SW480 (cell line): Measurements from ENCODE around the gene GRID2IP.

Source experiments
- DNase-seq: peaks from one replicate; pipeline ENCODE4 v3.0.0-alpha.2; 2016; ENCODE audit warnings: low spot score

GRID2IP gene

DNA sequence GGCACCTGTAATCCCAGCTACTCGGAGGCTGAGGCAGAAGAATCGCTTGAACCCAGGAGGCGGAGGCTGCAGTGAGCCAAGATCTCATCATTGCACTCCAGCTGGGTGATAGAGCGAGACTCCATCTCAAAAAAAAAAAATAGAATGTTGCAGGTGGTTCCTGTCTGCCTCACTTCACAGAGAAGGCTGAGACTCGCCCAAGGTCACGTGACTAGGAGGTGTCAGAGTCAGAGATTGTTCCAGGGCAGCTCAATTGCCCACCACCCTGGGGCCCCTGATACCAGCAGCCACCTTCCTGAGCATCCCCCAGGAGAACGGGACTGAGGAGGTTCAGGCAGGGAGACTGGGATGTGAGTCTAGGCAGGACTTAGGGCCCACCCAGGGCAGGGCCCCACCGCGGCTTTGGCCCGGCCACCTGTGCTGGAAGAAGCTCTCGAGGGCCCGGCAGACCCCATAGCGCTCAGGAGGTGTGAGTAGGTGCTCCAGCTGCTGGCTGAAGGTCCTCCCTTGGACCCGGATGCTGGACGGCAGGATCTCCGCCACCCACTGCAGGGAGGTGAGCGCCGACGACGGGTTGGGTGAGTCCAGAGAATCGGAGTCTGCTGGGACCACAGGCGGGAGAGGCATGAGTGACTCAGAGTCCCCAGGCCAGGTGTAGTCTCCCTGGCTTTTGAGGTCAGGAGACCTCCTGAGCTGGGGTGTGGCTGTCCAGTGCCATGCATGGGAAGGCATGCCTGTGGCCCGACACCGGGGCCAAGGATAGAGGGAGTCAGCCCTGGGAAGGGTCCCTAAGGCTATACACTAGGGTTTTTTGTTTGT, 30.9 kb downstream of the GRID2IP start:
- DNase-seq = peak; percentile 50

DNA sequence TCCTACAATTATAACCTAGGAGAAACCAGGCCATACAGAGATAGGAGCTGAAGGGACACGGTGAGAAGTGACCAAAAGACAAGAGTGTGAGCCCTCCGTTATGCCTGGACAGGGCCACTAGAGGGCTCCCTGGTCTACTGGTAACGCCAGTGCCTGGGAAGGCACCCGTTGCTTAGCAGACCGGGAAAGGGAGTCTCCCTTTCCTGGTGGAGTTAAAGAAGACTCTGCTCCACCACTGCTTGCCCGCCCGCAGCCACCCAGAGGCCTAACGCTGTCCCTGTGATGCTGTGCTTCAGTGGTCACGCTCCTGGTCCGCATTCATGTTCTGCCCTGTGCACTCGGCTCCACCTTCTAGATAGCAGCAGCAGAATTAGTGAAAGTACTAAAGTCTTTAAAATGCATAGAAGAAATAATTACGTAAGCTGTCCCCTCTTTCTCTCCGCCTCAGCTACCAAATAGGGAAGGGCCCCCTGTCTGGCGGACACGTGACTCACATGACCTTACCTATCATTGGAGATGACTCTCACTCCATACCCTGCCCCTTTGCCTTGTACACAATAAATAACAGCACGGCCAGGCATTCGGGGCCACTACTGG, 34.8 kb downstream of the GRID2IP start:
- peak; percentile 88 for DNase-seq

DNA sequence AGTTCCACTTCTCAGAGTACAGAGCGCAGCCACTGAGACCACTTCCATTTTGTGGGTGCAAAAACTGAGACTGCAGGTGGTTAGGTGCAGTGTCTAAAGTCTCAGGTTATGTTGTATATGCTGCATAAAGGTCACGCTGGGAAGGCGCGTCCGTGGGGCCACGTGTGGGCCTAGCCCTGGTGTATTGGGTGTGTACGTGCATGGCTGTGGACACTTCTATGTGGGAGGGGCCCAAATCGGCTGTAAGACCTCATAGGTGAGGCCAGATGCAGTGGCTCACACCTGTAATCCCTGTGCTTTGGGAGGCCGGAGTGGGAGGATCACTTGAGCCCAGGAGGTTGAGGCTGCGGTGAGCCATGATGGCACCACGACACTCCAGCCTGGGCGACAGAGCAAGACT, 37.7 kb downstream of the GRID2IP start:
- DNase-seq = no peak

DNA sequence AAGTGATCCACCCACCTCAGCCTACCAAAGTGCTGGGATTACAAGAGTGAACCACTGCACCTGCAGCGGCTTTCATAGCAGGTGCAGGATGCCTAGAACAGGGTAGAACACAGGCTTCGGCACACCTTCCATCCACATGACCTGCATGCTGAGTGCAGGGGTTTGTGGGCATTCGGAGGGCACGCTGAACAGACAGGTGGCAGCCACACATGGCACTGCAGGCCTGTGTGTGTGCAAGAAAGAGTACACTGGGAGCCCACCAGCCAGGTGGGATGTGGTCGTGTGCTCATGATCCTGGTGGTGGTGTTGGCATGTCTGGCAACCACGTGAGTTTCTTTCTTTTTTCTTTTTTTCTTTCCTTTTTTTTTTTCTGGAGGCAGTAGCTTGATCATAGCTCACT, 38.4 kb downstream of the GRID2IP start:
- DNase-seq = no peak

DNA sequence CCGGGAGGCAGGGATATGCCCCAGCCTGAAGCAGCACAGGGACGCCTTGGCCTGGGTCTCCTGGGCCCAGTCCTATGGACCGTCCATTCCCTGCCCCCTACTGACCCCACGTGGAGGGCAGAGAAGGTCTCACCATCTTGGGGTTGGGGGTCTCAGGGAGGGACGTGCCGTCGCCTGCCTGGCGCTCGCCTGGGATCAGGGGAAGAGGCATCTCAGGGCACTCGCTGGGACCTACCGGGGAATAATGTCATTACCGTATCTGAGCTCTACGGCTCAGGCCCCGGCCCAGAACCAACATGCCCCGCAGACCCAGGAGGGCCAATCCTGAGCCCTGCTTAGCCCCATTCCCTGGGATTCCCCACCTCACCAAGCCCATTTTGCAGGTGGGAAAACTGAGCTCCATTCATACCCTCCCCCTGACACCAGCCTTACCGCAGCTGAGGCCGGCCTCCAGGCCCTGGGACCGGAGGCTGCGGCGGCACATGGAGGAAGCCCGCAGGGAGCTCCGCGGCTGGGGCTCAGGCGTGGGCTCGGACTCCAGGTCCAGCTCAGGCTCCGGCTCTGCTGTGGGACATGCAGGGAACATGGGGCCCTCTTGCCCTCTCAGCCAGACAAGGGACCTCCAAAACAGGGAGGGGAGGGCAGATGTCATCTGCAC, 40.7 kb downstream of the GRID2IP start:
- DNase-seq = no peak

DNA sequence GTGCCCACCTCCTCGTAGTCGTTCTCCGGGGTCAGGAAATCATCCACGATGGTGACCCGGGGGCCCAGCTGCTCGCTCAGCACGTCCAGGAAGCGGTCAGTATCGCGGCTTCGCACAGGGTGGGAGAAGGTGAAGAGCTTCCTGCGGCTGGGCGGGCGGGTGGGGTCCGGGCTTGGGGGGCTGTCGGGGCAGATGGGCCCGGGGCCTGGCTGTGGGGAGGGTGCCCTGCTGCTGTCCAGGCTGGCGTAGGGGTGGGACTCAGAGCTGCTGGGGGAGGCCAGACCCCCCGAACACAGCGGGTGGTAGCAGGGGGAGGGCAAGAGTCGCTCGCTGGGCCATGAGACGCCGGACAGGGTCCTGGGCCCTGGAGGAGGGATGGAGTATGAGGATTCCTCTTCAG, 42.3 kb downstream of the GRID2IP start:
- DNase-seq = no peak

DNA sequence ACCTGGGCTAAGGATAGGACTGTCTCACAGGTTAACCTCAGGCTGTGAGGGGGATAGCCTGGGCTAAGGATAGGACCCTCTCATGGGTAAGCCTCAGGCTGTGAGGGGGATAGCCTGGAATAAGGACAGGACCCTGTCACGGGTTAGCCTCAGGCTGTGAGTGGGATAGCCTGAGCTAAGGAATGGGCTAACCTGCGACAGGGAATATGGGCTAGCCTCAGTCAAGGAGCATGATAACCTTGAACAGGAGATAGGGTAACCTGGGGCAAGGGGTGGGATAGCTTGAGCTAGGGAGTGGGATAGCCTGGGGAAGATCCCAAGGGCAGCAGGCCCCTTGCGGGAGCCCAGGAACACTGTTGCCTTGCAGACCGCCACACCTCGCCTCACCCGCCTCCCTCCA, 42.7 kb downstream of the GRID2IP start:
- no peak for DNase-seq

DNA sequence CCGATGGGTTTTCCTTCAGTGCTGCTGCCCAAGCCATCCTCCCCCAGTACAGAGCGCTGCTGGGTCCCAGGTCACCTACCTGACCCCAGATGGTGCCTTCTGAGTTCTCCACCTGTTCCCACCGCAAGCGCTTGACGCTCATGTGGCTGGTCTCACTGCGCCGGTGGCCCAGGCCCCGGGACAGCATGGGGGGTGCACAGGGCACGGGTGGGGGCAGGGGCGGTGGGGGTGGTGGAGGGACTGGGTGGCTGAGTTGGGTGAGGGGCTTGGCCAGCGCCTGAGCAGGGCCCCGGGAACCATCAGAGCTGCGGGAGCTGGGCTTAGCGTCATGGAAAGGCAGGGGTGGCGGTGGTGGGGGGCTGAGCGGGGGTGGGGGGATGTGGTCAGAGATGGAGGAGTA, 43.4 kb downstream of the GRID2IP start:
- DNase-seq = no peak

DNA sequence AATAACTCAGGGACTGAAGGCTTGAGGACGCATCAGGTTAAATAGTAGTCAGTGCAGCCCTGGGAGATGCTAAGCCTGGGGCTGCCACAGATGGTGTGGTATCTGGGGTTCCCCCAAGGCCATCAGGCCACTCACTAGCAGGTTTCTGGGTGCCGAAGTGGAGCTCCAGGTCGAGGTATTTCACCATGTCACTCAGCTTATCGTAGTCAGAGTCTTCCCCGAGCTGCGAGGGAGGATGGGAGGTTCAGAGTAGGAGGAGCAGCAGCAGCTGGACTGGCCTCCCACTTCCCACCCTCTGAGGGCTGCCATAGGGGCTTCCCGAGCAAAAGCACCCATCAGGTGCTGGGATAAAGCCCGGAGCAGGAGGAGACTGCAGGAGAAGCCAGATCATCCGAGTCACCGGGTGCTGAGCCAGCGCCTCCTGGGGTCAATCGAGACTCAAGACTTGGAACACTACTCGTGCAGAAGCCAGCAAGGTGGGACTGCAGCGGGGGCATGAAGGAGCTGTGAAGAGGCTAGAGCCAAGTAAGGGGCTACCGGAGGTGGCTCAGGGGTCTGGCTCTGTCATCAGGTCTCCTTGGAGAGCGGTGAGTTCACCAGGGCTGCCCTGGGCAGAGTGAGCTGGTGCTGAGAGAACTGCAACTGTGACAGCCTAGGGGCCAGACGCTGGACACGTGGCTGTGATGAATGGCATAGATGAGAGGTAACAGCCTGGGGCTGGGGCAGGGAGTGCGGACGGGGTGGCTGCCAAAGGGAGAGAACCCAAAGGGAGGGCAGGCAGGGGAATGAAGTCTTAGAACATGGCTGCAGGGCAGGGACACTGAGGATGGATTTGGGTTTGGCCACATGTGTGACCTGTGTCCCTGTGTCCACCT, 45.3 kb downstream of the GRID2IP start:
- DNase-seq = no peak

DNA sequence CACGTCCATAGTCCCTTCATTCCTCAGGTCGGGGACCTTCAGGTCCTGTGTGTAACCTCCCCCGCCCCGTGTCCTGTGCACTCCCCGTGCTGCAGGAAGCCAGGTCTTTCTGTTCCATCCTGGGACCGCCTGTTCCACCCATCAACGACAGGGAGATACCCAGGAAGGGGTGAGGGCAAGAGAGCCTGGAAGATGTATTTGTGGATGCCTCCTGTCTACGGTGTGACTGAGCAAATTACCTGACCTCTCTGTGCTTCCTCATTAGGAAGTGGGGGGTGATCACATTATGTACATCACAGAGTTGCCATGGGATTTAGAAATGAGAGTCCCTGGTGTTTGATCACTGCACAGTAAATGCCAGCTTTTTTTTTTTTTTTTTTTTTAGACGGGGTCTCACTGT, 46.3 kb downstream of the GRID2IP start:
- no peak for DNase-seq

DNA sequence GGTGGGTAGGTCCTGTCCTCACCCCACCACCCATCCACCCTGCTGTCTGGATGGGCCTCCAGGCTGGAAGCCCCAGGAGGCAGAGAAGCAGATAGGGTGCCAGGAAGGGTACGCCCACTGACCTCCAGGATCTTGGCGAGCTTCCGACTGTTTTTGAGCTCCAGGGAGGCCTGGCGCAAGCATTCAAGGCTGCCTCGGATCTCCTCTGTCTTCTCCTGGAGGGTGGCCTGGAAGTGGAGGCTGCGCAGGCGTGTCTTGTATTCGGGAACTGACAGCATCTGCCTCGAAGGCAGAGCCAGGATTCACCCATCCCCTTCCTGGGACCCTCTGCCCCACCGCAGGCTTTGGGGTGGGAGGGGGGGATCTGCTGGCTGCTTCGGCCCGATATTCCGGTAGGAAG, 48.4 kb downstream of the GRID2IP start:
- DNase-seq = no peak

DNA sequence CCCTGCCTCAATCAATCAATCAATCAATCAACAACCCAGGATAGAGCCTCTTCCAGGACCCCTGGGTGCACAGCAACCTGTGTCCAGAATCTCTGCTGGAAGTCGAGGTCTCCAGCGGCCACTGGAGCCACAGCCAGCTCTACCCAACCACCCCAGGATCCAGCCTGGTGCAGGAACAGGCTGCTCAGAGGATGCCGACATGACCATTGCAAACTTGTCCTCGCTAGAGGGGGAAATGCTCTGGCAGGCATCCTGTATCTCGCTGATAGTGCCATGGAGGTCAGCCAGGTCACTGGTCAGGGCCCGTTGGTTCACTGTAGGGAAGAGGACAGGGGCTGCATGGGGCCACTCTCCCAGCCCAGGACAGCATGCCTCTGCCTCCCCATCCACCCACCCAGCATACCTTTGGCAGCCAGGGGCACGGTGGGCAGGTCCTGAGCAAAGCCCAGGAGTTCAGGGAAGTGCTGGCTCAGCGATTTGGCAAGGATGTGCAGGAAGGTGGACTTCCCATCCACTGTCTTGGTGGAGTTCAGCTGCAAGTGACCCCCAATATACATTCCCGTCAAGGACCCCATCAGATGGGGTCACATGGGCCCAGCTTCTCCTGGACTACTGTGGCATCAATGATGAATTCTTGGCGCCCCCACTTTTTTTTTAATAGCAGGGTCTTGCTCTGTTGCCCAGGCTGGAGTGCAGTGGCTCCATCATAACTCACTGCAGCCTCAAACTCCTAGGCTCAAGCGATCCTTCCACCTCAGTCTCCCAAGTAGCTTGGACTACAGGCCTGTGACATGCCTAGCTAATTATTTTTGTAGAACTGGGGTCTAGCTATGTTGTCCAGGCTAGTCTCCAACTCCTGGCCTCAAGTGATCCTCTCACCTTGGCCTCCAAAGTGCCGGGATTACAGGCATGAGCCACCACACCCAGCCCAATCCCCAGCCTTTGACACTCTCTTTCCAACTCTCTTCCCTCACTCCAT, 49.4 kb downstream of the GRID2IP start:
- no peak for DNase-seq

DNA sequence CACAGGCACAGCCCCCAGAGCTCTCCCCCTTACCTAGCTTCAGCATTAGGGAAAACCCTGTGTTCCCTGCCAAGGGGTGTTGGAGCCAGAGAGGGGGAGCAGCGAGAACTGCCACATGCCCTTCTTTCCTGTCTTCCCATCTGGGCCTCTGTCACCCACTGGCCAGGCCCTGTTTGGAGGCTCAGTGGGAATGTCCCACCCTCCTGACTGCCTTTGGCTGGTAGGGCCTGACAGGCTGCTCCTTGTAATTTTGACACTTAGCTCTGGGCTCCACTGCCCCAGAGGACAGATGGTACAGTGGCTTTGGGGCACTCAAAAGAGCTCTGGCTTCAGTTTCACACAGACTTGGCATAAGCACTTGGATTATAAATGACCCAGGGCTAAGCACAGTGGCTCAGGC, 50.6 kb downstream of the GRID2IP start:
- no peak for DNase-seq

DNA sequence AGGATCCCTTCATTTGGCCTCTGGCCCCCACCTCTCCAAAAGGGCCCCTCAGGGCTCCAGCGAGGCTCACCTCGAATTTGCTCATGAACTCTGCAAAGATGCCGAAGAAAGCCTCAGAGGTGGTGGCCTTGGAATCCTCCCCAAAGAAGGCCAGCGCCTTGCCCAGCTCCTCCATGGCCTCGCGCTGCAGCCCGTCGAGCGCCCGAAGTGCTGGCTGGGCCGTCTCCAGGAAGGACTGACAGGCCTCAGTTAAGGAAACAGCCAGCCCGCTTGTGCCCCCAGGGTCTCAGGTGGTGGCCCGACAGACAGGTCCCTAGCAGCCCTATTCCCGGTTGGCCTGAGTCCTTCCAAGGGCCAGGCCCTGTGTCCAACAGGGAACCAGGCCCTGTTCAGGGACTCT, 53.3 kb downstream of the GRID2IP start:
- no peak for DNase-seq

DNA sequence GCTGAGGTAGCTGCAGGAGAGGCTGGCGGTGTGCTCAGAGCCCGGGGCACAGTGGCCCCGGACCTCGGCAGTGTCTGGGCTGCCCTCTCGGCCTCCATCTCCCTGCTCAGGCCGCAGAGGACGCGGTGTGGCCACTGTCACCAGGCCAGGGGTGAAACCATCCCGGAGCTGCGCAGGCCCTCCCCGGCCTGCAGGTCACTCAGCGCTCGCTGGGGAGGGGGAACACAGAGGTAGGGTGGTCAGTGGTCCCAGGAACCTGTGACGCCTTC, 53.7 kb downstream of the GRID2IP start:
- DNase-seq = no peak

DNA sequence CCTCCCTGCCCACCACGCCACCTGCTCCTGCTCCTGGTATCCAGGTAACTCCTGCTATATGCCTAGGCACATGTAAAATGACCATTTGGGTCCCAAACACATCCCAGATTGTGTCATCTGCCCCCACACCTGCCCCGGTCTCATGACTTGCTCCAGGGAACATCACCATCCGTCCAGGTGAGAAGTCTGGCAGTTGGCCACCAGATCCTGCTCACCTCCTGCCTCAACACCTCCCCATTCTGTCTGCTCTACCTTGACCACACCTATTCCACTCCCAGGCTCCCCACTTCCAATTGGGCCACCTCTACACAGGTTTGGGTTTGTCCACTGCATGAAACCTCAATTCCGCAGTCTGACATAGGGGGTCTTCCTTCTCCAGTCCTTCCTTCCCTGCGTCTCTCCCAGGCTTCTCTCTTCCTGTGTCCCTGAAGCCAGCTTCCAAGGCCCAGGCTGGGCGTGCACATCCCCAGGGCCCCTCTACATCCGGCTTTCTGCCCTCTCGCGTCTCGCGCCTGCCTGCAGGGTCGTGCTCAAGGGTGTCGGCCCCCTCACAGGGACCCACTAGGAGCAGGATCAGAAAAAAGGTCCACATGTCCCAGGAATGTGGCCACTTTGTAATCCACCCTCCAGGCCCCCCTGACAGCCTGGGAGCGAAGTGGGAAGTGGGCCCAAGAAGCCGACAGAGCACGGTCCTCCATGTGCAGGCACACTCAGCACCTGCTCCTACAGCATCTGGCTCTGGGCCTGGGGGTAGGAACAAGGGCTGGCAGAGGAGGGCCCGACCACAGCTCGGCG, 54.2 kb downstream of the GRID2IP start:
- no peak for DNase-seq

DNA sequence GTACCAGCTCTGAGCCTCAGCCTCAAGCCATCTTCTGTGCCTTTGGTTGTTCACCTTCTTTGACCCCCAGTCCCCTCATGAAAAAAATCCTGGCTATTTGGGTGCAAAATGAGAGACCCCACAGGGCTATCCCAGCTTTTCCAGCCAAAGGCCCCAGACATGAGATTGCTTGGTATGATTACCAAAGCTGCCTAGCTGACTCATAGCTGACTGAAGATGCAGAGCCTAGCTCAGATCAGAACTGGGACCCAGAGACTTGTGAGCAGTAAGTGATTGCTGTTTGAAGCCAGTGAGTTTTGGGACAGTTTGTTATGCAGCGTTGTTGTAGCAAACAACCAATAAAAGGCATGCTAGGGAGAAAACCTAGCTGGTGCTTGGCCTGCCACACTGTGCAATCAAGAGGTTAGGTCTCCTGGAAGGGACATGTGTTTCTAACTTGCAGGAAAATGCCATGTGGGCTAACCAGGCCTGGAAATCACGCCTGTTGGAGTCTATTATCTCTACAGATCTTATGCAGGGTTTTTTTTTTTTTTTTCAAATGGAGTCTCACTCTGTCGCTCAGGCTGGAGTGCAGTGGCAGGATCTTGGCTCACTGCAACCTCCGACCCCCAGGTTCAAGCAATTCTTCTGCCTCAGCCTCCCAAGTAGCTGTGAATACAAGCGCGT, 55.5 kb downstream of the GRID2IP start:
- DNase-seq = no peak

DNA sequence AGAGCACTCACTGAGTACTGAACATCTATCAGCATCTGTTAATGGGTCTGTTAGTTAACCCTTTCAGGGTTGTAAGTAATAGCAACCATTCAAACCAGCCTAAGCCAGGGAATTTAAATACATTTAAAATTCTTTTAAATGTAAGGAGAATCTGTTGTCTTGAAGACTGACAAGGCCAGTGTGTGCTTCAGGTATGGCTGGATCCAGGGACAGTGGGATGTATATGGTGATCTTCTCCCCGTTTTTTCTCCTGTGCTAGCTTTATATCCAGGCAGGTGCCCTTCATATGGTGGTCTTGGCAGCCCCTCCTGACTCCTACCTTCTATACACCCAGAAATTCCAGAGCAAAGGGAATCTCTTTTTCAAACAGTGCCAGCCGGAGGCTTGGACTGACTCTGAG, 56.9 kb downstream of the GRID2IP start:
- no peak for DNase-seq

DNA sequence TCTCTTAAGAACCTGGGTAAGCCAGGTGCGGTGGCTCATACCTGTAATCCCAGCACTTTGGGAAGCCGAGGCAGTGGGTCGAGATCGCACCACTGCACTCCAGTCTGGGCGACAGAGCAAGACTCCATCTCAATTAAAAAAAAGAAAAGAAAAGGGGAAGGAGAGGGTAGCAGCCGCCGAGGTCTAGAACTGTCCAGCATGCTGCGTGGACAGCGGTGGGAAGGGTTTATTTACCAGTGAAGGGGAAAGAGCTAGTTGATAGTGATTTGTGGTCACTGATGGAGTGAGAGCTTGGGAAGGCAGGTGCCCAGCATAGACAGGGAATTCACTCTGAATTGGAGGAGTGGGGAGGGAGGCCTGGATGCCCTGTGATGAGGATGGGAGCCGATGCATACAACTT, 60.1 kb downstream of the GRID2IP start:
- DNase-seq = no peak

DNA sequence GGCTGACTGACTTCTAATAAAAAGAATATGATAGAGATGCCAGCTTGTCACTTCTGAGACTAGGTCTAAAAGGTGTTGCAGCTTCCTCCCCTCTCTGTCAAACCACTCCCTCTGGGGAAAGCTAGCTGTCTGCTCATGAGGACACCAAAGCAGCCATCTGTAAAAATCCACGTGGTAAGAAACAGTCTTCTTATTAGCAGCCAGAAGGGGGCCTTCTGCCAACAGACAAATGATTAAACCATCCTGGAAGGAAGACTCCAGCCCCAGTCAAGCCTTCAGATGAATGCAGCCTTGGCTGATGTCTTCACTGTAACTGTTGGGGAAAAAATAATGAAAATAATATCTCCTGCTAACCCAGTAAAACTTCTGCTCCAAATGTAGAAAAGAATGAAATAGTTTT, 61.6 kb downstream of the GRID2IP start:
- peak; percentile 75 for DNase-seq
